ENCODE data around the gene ANAPC13. TPM values are rescaled to one million over a fixed set of nuclear protein-coding genes. Genes with fewer than 3 reads are reported as not detected.

Gene ANAPC13
- total RNA-seq, 1 donor from 2014 or later, result 70.0 TPM

DNA sequence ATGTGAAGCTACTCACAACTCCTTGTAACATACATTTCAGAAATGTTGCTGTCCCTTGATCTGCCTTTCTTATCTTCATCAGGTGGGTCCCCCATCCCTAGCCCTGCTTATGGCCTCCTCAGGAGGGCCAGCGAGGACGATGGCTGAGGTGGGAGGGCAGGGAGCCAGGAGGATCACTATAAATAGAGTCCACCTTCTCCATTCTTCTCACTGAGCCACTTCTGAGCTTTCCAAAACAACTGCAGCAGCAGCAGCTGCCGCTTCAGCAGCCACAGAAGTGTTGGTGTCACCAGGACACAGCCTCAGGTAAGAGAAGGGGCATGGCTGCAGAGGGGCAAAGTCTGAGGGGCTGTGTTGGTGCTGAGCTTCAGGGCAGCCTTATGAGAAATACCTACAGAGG lies 53.5 kb downstream of the ANAPC13 start:
- peaks cover 12% of the 10 kb centered on the region for H3K9me3 Mint-ChIP-seq (ENCODE audit: unreplicated experiment)
- H3K36me3 Mint-ChIP-seq (ENCODE audit: unreplicated experiment), result no peaks in the 10 kb centered on the region
- H3K4me1 Mint-ChIP-seq (ENCODE audit: low read depth, unreplicated experiment), result peaks cover 18% of the 10 kb centered on the region
- no peak overlapping the region for H3K27ac Mint-ChIP-seq (ENCODE audit: unreplicated experiment)
- no peak overlapping the region for H3K4me3 Mint-ChIP-seq (ENCODE audit: unreplicated experiment)
- no peak for DNase-seq
- H3K27me3 Mint-ChIP-seq (ENCODE audit: unreplicated experiment), result peaks cover 3% of the 10 kb centered on the region
- TF ChIP-seq, protein P1, sequence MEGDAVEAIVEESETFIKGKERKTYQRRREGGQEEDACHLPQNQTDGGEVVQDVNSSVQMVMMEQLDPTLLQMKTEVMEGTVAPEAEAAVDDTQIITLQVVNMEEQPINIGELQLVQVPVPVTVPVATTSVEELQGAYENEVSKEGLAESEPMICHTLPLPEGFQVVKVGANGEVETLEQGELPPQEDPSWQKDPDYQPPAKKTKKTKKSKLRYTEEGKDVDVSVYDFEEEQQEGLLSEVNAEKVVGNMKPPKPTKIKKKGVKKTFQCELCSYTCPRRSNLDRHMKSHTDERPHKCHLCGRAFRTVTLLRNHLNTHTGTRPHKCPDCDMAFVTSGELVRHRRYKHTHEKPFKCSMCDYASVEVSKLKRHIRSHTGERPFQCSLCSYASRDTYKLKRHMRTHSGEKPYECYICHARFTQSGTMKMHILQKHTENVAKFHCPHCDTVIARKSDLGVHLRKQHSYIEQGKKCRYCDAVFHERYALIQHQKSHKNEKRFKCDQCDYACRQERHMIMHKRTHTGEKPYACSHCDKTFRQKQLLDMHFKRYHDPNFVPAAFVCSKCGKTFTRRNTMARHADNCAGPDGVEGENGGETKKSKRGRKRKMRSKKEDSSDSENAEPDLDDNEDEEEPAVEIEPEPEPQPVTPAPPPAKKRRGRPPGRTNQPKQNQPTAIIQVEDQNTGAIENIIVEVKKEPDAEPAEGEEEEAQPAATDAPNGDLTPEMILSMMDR (IDR thresholded peaks at IDR 0.05; ENCODE audit: partially characterized antibody, unreplicated experiment), result no peak

DNA sequence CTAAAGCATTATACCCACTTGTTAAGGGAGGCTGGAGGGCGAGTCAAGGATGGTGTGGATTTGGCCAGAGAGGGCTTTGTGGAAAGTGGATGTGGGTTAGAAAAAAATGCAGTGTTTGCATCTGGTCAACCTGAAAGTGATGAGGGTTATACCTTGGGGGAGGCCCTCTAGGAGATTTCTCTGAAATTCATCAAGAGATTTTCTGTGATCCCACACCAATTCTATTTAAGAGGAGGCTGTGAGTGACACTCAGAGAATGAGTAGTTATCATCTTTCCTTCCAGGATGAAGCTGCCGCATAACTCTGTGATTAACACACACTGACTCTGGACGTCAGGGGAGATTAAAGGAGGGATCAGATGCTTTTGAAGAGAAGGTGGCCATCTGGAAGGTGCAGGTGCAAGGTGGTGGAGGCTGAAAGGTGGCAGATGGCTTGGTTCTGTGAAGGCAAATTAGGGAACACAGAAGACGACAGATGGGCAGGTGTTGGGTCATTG lies 54.8 kb downstream of the ANAPC13 start:
- Mint-ChIP-seq H3K27ac (ENCODE audit: unreplicated experiment) (peak overlapping the region; percentile 71), H3K27me3 (ENCODE audit: unreplicated experiment) (peaks cover 3% of the 10 kb centered on the region), H3K36me3 (ENCODE audit: unreplicated experiment) (no peaks in the 10 kb centered on the region), H3K4me1 (ENCODE audit: low read depth, unreplicated experiment) (peaks cover 20% of the 10 kb centered on the region), H3K9me3 (ENCODE audit: unreplicated experiment) (peaks cover 12% of the 10 kb centered on the region), H3K4me3 (ENCODE audit: unreplicated experiment) (peak overlapping the region; percentile 57)
- TF ChIP-seq, protein P1 (IDR thresholded peaks at IDR 0.05; ENCODE audit: partially characterized antibody, unreplicated experiment), result no peak
- no peak for DNase-seq

DNA sequence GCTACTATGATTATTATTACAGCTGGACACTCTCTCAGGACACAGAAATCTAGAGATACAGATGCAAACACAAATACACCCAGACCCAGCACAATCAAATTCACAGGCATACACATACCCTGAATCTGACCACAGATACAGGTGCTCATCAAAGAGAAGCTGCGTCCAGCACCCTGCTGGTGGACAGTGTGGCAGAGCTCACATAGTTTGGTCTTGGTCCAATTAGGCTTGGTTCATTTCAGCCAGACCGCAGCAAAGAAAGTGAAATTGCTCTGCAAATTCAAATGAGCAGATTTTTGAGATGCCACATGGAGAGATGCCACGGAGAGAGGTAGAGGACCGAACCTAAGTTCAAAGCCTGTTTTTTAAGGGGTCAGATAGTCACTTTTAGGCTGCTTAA lies 55.6 kb downstream of the ANAPC13 start:
- Mint-ChIP-seq H3K4me3 (ENCODE audit: unreplicated experiment) (no peak overlapping the region), H3K9me3 (ENCODE audit: unreplicated experiment) (peaks cover 12% of the 10 kb centered on the region), H3K36me3 (ENCODE audit: unreplicated experiment) (no peaks in the 10 kb centered on the region), H3K27ac (ENCODE audit: unreplicated experiment) (no peak overlapping the region), H3K4me1 (ENCODE audit: low read depth, unreplicated experiment) (peaks cover 20% of the 10 kb centered on the region), H3K27me3 (ENCODE audit: unreplicated experiment) (peaks cover 3% of the 10 kb centered on the region)
- TF ChIP-seq, protein P1 (IDR thresholded peaks at IDR 0.05; ENCODE audit: partially characterized antibody, unreplicated experiment), result no peak
- no peak for DNase-seq

DNA sequence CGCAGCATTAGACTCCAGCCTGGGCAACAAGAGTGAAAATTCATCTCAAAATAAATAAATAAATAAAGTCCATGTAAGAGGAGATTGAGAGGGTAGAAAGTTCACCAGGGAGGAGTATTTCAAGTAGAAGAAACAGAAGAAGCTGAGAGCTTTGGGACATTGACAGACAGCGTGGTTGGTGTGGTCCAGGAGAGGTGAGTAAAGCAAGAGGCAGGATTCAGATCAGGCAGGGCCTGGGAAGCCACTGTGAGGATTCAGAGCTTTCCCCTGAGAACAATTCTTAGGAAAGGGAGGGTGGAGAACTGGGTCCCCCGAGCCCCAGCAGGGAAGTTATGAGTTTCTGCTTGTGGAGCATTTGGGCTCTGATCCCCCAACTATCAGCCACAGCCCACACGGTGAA lies 57.4 kb downstream of the ANAPC13 start:
- H3K4me1 Mint-ChIP-seq (ENCODE audit: low read depth, unreplicated experiment), result peaks cover 23% of the 10 kb centered on the region
- H3K27me3 Mint-ChIP-seq (ENCODE audit: unreplicated experiment), result peaks cover 5% of the 10 kb centered on the region
- H3K36me3 Mint-ChIP-seq (ENCODE audit: unreplicated experiment), result no peaks in the 10 kb centered on the region
- H3K4me3 Mint-ChIP-seq (ENCODE audit: unreplicated experiment), result no peak overlapping the region
- DNase-seq, result no peak
- no peak overlapping the region for H3K27ac Mint-ChIP-seq (ENCODE audit: unreplicated experiment)
- peaks cover 12% of the 10 kb centered on the region for H3K9me3 Mint-ChIP-seq (ENCODE audit: unreplicated experiment)
- TF ChIP-seq, protein P1 (IDR thresholded peaks at IDR 0.05; ENCODE audit: partially characterized antibody, unreplicated experiment), result no peak

Other genes with a start within 250 kb of the ANAPC13 start
- 33.6 TPM for gene RYK, start 235.1 kb downstream of the ANAPC13 start, total RNA-seq (ENCODE audit: unreplicated experiment)
- 38.1 TPM for gene AMOTL2, start 111.5 kb downstream of the ANAPC13 start, total RNA-seq (ENCODE audit: unreplicated experiment)
- 37.8 TPM for gene CEP63, start 72 bp upstream of the ANAPC13 start, total RNA-seq (ENCODE audit: unreplicated experiment)
- gene KY, start 165.0 kb upstream of the ANAPC13 start, total RNA-seq (ENCODE audit: unreplicated experiment), result not detected

Measured in glutamatergic neuron (in vitro differentiated cells).